PC-3 (cell line): Measurements from ENCODE around the gene B4GALNT1. TPM values are rescaled to one million over a fixed set of nuclear protein-coding genes. Genes with fewer than 3 reads are reported as not detected.
A peak's percentile ranks its signal among the peaks of the same experiment; 100 is the strongest.
"Not testable (repeated sequence)": the region's sequence is repeated elsewhere in the genome, so short reads cannot be mapped to it uniquely, and the experiment has no call there.

Experiments used
- ATAC-seq: fragments of 200-7000 bp; cut with Tn5 transposase; 2 replicates; pipeline ENCODE4 v1.9.1; 2020; ENCODE audit warnings: mild to moderate bottlenecking, moderate library complexity
- BruUV-seq: library from RNA; stranded (reverse); fragments of 400-500 nt; replicated peaks from 2 replicates; lab custom pipeline; 2021; lab: Mats Ljungman, UMichigan
- CTCF ChIA-PET: fragments of 300-600 bp; sonication (Branson Sonifier 250); formaldehyde crosslinking; loops from one replicate; lab custom pipeline; 2022; ENCODE audit warnings: antibody characterized with exemption; lab: Charles Lee
- POLR2A ChIA-PET: fragments of 300-600 bp; sonication (Branson Sonifier 250); formaldehyde crosslinking; loops from one replicate; lab custom pipeline; 2022; ENCODE audit warnings: antibody characterized with exemption; ENCODE audit not compliant: unreplicated experiment; lab: Charles Lee
- DNase-seq: peaks from one replicate; pipeline ENCODE4 v3.0.0-alpha.2; 2015
- H2AFZ ChIP-seq: fragments of 300-600 bp; sonication (generic); 2 replicates; pipeline ENCODE4 v1.6.0; 2016; ENCODE audit warnings: antibody characterized with exemption, low read length
- H3F3A ChIP-seq: fragments of 300-600 bp; sonication (generic); one replicate; pipeline ENCODE4 v1.6.0; 2017; ENCODE audit warnings: antibody characterized with exemption, low read length, control low read depth, mild to moderate bottlenecking; ENCODE audit not compliant: unreplicated experiment
- H3K27ac ChIP-seq: fragments of 300-600 bp; sonication (generic); 2 replicates; pipeline ENCODE4 v1.5.1; 2016; ENCODE audit warnings: mild to moderate bottlenecking, low read length
- H3K27me3 ChIP-seq: fragments of 300-600 bp; sonication (generic); 2 replicates; pipeline ENCODE4 v1.6.1; 2016; ENCODE audit warnings: low read length, mixed read lengths
- H3K36me3 ChIP-seq: fragments of 300-600 bp; sonication (generic); 2 replicates; pipeline ENCODE4 v1.6.1; 2016; ENCODE audit warnings: low read depth, mixed run types, low read length, mixed read lengths
- H3K4me1 ChIP-seq: fragments of 300-600 bp; sonication (generic); 2 replicates; pipeline ENCODE4 v1.5.1; 2016; ENCODE audit warnings: low read length; ENCODE audit not compliant: insufficient read depth
- H3K4me2 ChIP-seq: fragments of 300-600 bp; sonication (generic); 2 replicates; pipeline ENCODE4 v1.6.0; 2016; ENCODE audit warnings: low read length
- H3K4me3 ChIP-seq: fragments of 300-600 bp; sonication (generic); 2 replicates; pipeline ENCODE4 v1.5.1; 2016; ENCODE audit warnings: mild to moderate bottlenecking, low read length, mixed read lengths
- H3K79me2 ChIP-seq: fragments of 300-600 bp; sonication (generic); 2 replicates; pipeline ENCODE4 v1.6.1; 2017; ENCODE audit warnings: low read length, mixed read lengths
- H3K9ac ChIP-seq: fragments of 300-600 bp; sonication (generic); 2 replicates; pipeline ENCODE4 v1.6.0; 2016; ENCODE audit warnings: mild to moderate bottlenecking, low read length
- H3K9me2 ChIP-seq: fragments of 300-600 bp; sonication (generic); replicated peaks from 2 replicates; pipeline ENCODE4 v1.6.1; 2016; ENCODE audit warnings: mixed run types, low read length, mixed read lengths
- H3K9me3 ChIP-seq: fragments of 300-600 bp; sonication (generic); 2 replicates; pipeline ENCODE4 v1.6.1; 2016; ENCODE audit warnings: low read length, mixed read lengths
- H4K20me1 ChIP-seq: fragments of 300-600 bp; sonication (generic); 2 replicates; pipeline ENCODE4 v1.6.1; 2016; ENCODE audit warnings: low read length, mixed read lengths
- CTCF ChIP-seq: fragments of 300-600 bp; sonication (generic); conservative IDR thresholded peaks from 2 replicates; pipeline ENCODE4 v1.5.1; 2017; ENCODE audit warnings: antibody characterized with exemption, low read depth, mild to moderate bottlenecking, low read length
- EZH2 ChIP-seq: fragments of 300-600 bp; sonication (generic); IDR thresholded peaks from one replicate; pipeline ENCODE4 v1.6.1; 2017; ENCODE audit warnings: antibody characterized with exemption, mild to moderate bottlenecking, low read length; ENCODE audit not compliant: unreplicated experiment
- EZH2phosphoT487 ChIP-seq: fragments of 300-600 bp; sonication (generic); IDR thresholded peaks from 2 replicates; pipeline ENCODE4 v1.6.1; 2018; ENCODE audit warnings: mild to moderate bottlenecking, antibody characterized with exemption, low read length, borderline replicate concordance
- intact Hi-C: fragments of 100-400 bp; cut with micrococcal nuclease; formaldehyde crosslinking; loops from 2 replicates; pipeline ENCODE4 v1.9.0; 2023
- total RNA-seq: library from RNA; depleted of rRNA; stranded (reverse); fragments of >200 nt; gene quantifications from 2 replicates; pipeline ENCODE4 v1.2.3, GENCODE V29; 2014

B4GALNT1 gene
- total RNA-seq, 1 experiment from 2014 or later = 39.0 TPM

GRCh38 chr12:57655541-57656240 lies 22.7 kb upstream of the B4GALNT1 start:
- CTCF ChIA-PET = no interaction called here
- BruUV-seq = no TSS peak
- DNase-seq (no peak), ATAC-seq (no peak)
- H3K79me2 ChIP-seq = no peaks in the 10 kb centered on the region
- H3K4me2 ChIP-seq = no peak overlapping the region
- H3K9me3 ChIP-seq = peaks cover 2% of the 10 kb centered on the region; the same call in 1 of the 2 replicates
- intact Hi-C loops = no loop called here
- no peak for TF ChIP-seq EZH2
- TF ChIP-seq CTCF = no peak
- TF ChIP-seq EZH2phosphoT487 = no peak
- H3K9ac ChIP-seq = no peak overlapping the region
- H3K4me1 ChIP-seq = no peaks in the 10 kb centered on the region
- H4K20me1 ChIP-seq = no peaks in the 10 kb centered on the region
- H3K36me3 ChIP-seq = no peaks in the 10 kb centered on the region
- no peak overlapping the region for H3K27ac ChIP-seq
- H2AFZ ChIP-seq = no peak overlapping the region
- no peaks in the 10 kb centered on the region for H3K9me2 ChIP-seq
- H3F3A ChIP-seq = no peaks in the 10 kb centered on the region
- H3K4me3 ChIP-seq = no peak overlapping the region
- H3K27me3 ChIP-seq = no peaks in the 10 kb centered on the region
- POLR2A ChIA-PET = no interaction called here

DNA sequence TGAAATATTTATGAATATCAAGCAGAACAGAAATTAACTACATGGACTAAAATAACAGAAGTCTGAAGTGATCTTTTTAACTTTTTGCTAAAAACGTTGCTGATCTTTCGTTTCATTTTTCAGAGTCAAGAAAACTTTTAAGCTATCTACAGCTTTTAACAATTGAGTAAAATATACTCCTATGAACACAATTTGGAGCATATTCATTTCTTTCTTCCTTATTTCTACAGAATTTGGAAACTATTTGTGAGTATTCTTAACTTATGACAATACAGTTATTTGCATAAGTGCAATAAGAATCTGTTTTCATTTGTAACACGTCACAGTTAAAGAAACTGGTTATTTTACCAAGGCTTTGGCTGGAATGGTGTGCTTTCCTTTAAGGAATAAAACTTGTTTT lies 21.0 kb upstream of the B4GALNT1 start:
- H3K4me3 ChIP-seq = no peak overlapping the region
- CTCF ChIA-PET = no interaction called here
- no peaks in the 10 kb centered on the region for H3K36me3 ChIP-seq
- H2AFZ ChIP-seq = no peak overlapping the region
- H3K79me2 ChIP-seq = no peaks in the 10 kb centered on the region
- H3F3A ChIP-seq = no peaks in the 10 kb centered on the region
- H3K27me3 ChIP-seq = no peaks in the 10 kb centered on the region
- no peaks in the 10 kb centered on the region for H3K9me2 ChIP-seq
- no peak overlapping the region for H3K4me2 ChIP-seq
- no peak for ATAC-seq
- no peaks in the 10 kb centered on the region for H3K9me3 ChIP-seq
- H3K4me1 ChIP-seq = no peaks in the 10 kb centered on the region
- no TSS peak for BruUV-seq
- H3K27ac ChIP-seq = no peak overlapping the region
- TF ChIP-seq EZH2phosphoT487 (no peak), CTCF (no peak), EZH2 (no peak)
- DNase-seq = no peak
- POLR2A ChIA-PET = no interaction called here
- no peaks in the 10 kb centered on the region for H4K20me1 ChIP-seq
- no peak overlapping the region for H3K9ac ChIP-seq
- intact Hi-C loops = no loop called here

- H3K4me2 ChIP-seq, POLR2A ChIA-PET, BruUV-seq, H3K9me3 ChIP-seq, H2AFZ ChIP-seq, H3K27ac ChIP-seq, H3K79me2 ChIP-seq, H4K20me1 ChIP-seq, H3K9me2 ChIP-seq, H3K36me3 ChIP-seq, H3K4me1 ChIP-seq, CTCF ChIA-PET, H3K9ac ChIP-seq, H3K4me3 ChIP-seq, DNase-seq, H3F3A ChIP-seq, H3K27me3 ChIP-seq, intact Hi-C loops, ATAC-seq: not testable (repeated sequence)
These were observed 13.7 kb upstream of the B4GALNT1 start for GRCh38 chr12:57646659-57647049.

DNA sequence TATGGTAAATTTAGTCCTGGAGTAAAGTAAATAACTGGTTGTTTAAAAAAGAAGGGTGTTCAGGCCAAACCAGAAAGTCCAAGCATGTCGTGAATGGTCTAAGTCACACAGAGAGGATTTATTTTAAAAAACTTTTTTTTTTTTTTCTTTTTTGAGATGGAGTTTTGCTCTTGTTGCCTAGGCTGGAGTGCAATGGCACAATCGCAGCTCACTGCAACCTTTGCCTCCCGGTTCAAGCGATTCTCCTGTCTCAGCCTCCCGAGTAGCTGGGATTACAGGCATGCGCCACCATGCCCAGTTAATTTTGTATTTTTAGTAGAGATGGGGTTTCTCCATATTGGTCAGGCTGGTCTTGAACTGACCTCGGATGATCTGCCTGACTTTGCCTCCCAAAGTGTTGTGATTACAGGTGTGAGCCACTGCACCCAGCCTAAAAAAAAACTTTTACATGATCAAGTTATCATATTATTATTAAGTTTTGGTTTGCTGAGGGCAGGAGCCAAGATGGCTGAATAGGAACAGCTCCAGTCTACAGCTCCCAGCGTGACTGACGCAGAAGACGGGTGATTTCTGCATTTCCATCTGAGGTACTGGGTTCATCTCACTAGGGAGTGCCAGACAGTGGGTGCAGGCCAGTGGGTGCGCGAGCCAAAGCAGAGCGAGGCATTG lies 13.1 kb upstream of the B4GALNT1 start:
- peak; percentile 34 for DNase-seq
- BruUV-seq, H3K4me2 ChIP-seq, H3K9ac ChIP-seq, H3K27ac ChIP-seq, H4K20me1 ChIP-seq, intact Hi-C loops, H3K36me3 ChIP-seq, H3K27me3 ChIP-seq, ATAC-seq, CTCF ChIA-PET, POLR2A ChIA-PET, H3K4me1 ChIP-seq, H3F3A ChIP-seq, H3K4me3 ChIP-seq, H2AFZ ChIP-seq, H3K9me3 ChIP-seq, H3K9me2 ChIP-seq, H3K79me2 ChIP-seq: not testable (repeated sequence)
